ENCODE results near the gene MAP1LC3C. TPM values are rescaled to one million over a fixed set of nuclear protein-coding genes. Genes with fewer than 3 reads are reported as not detected.

Gene MAP1LC3C
- total RNA-seq = 5.7 TPM

GRCh38 chr1:241999026-241999425 lies at the start of gene MAP1LC3C:
TSS of gene MAP1LC3C (minus strand) at chr1:241999098. CDS start at chr1:241999008, 90 bp downstream.
- peaks cover 0 to 2% (median 0%) of the 10 kb centered on the region in 3 donors for H3K4me1 ChIP-seq (ENCODE audit: control insufficient read depth in 3 of 3, insufficient read depth in 3 of 3, low read length in 3 of 3)
- H3K27ac ChIP-seq (ENCODE audit: low read depth, low read length) = peak within 1 kb of the TSS; percentile 47
- peak within 1 kb of the TSS in 1 of 3 donors; percentile 20 for H3K9ac ChIP-seq (ENCODE audit: low read depth in 1 of 3, low read length in 3 of 3)

GRCh38 chr1:242043165-242043564 lies 44.3 kb upstream of the MAP1LC3C start:
- Histone ChIP-seq H3K36me3 (ENCODE audit: control insufficient read depth in 3 of 3, insufficient read depth in 3 of 3, low read length in 3 of 3) (no peaks in the 10 kb centered on the region), H3K27ac (ENCODE audit: low read depth, low read length) (no peak overlapping the region), H3K9me3 (ENCODE audit: control insufficient read depth in 3 of 3, low read length in 3 of 3) (peaks cover 0 to 2% (median 0%) of the 10 kb centered on the region in 3 donors), H3K4me3 (ENCODE audit: low read length in 3 of 3) (no peak overlapping the region), H3K27me3 (ENCODE audit: control insufficient read depth in 3 of 3, insufficient read depth in 3 of 3, low read length in 3 of 3) (no peaks in the 10 kb centered on the region), H3K4me1 (ENCODE audit: control insufficient read depth in 3 of 3, insufficient read depth in 3 of 3, low read length in 3 of 3) (no peaks in the 10 kb centered on the region), H3K9ac (ENCODE audit: low read depth in 1 of 3, low read length in 3 of 3) (no peak overlapping the region)

More at GRCh38 chr1:241999026-241999425, at the start of gene MAP1LC3C:
- Histone ChIP-seq H3K9me3 (ENCODE audit: control insufficient read depth in 3 of 3, low read length in 3 of 3) (no peaks in the 10 kb centered on the region), H3K4me3 (ENCODE audit: low read length in 3 of 3) (peak within 1 kb of the TSS; percentile 31 to 66 (median 62)), H3K36me3 (ENCODE audit: control insufficient read depth in 3 of 3, insufficient read depth in 3 of 3, low read length in 3 of 3) (no peaks in the 10 kb centered on the region), H3K27me3 (ENCODE audit: control insufficient read depth in 3 of 3, insufficient read depth in 3 of 3, low read length in 3 of 3) (no peaks in the 10 kb centered on the region)

GRCh38 chr1:242034392-242034791 lies 35.5 kb upstream of the MAP1LC3C start:
- Histone ChIP-seq H3K36me3 (ENCODE audit: control insufficient read depth in 3 of 3, insufficient read depth in 3 of 3, low read length in 3 of 3) (no peaks in the 10 kb centered on the region), H3K4me1 (ENCODE audit: control insufficient read depth in 3 of 3, insufficient read depth in 3 of 3, low read length in 3 of 3) (no peaks in the 10 kb centered on the region), H3K9ac (ENCODE audit: low read depth in 1 of 3, low read length in 3 of 3) (no peak overlapping the region), H3K27ac (ENCODE audit: low read depth, low read length) (no peak overlapping the region), H3K4me3 (ENCODE audit: low read length in 3 of 3) (no peak overlapping the region), H3K9me3 (ENCODE audit: control insufficient read depth in 3 of 3, low read length in 3 of 3) (no peaks in the 10 kb centered on the region), H3K27me3 (ENCODE audit: control insufficient read depth in 3 of 3, insufficient read depth in 3 of 3, low read length in 3 of 3) (no peaks in the 10 kb centered on the region)

GRCh38 chr1:242033447-242033846 lies 34.5 kb upstream of the MAP1LC3C start:
- H3K9me3 ChIP-seq (ENCODE audit: control insufficient read depth in 3 of 3, low read length in 3 of 3) = no peaks in the 10 kb centered on the region
- H3K4me3 ChIP-seq (ENCODE audit: low read length in 3 of 3) = no peak overlapping the region
- no peak overlapping the region for H3K9ac ChIP-seq (ENCODE audit: low read depth in 1 of 3, low read length in 3 of 3)
- no peaks in the 10 kb centered on the region for H3K4me1 ChIP-seq (ENCODE audit: control insufficient read depth in 3 of 3, insufficient read depth in 3 of 3, low read length in 3 of 3)
- no peaks in the 10 kb centered on the region for H3K27me3 ChIP-seq (ENCODE audit: control insufficient read depth in 3 of 3, insufficient read depth in 3 of 3, low read length in 3 of 3)
- no peak overlapping the region for H3K27ac ChIP-seq (ENCODE audit: low read depth, low read length)
- H3K36me3 ChIP-seq (ENCODE audit: control insufficient read depth in 3 of 3, insufficient read depth in 3 of 3, low read length in 3 of 3) = no peaks in the 10 kb centered on the region

- no peak overlapping the region for H3K27ac ChIP-seq (ENCODE audit: low read depth, low read length)
These were observed 31.2 kb upstream of the MAP1LC3C start for GRCh38 chr1:242030071-242030470.

GRCh38 chr1:242025681-242026080 lies 26.8 kb upstream of the MAP1LC3C start:
- Histone ChIP-seq H3K27me3 (ENCODE audit: control insufficient read depth in 3 of 3, insufficient read depth in 3 of 3, low read length in 3 of 3) (no peaks in the 10 kb centered on the region), H3K4me1 (ENCODE audit: control insufficient read depth in 3 of 3, insufficient read depth in 3 of 3, low read length in 3 of 3) (no peaks in the 10 kb centered on the region), H3K4me3 (ENCODE audit: low read length in 3 of 3) (no peak overlapping the region), H3K27ac (ENCODE audit: low read depth, low read length) (no peak overlapping the region), H3K9me3 (ENCODE audit: control insufficient read depth in 3 of 3, low read length in 3 of 3) (peaks cover 0 to 2% (median 2%) of the 10 kb centered on the region in 3 donors), H3K36me3 (ENCODE audit: control insufficient read depth in 3 of 3, insufficient read depth in 3 of 3, low read length in 3 of 3) (no peaks in the 10 kb centered on the region), H3K9ac (ENCODE audit: low read depth in 1 of 3, low read length in 3 of 3) (no peak overlapping the region)

More at GRCh38 chr1:242030071-242030470, 31.2 kb upstream of the MAP1LC3C start:
- Histone ChIP-seq H3K27me3 (ENCODE audit: control insufficient read depth in 3 of 3, insufficient read depth in 3 of 3, low read length in 3 of 3) (no peaks in the 10 kb centered on the region), H3K9me3 (ENCODE audit: control insufficient read depth in 3 of 3, low read length in 3 of 3) (no peaks in the 10 kb centered on the region), H3K9ac (ENCODE audit: low read depth in 1 of 3, low read length in 3 of 3) (no peak overlapping the region), H3K4me3 (ENCODE audit: low read length in 3 of 3) (no peak overlapping the region), H3K4me1 (ENCODE audit: control insufficient read depth in 3 of 3, insufficient read depth in 3 of 3, low read length in 3 of 3) (no peaks in the 10 kb centered on the region), H3K36me3 (ENCODE audit: control insufficient read depth in 3 of 3, insufficient read depth in 3 of 3, low read length in 3 of 3) (no peaks in the 10 kb centered on the region)

GRCh38 chr1:242023805-242024204 lies 24.9 kb upstream of the MAP1LC3C start:
- no peak overlapping the region for H3K27ac ChIP-seq (ENCODE audit: low read depth, low read length)
- no peak overlapping the region for H3K9ac ChIP-seq (ENCODE audit: low read depth in 1 of 3, low read length in 3 of 3)
- H3K9me3 ChIP-seq (ENCODE audit: control insufficient read depth in 3 of 3, low read length in 3 of 3) = peaks cover 0 to 2% (median 2%) of the 10 kb centered on the region in 3 donors
- no peaks in the 10 kb centered on the region for H3K27me3 ChIP-seq (ENCODE audit: control insufficient read depth in 3 of 3, insufficient read depth in 3 of 3, low read length in 3 of 3)
- no peaks in the 10 kb centered on the region for H3K36me3 ChIP-seq (ENCODE audit: control insufficient read depth in 3 of 3, insufficient read depth in 3 of 3, low read length in 3 of 3)
- no peak overlapping the region for H3K4me3 ChIP-seq (ENCODE audit: low read length in 3 of 3)
- H3K4me1 ChIP-seq (ENCODE audit: control insufficient read depth in 3 of 3, insufficient read depth in 3 of 3, low read length in 3 of 3) = no peaks in the 10 kb centered on the region

- no peaks in the 10 kb centered on the region for H3K27me3 ChIP-seq (ENCODE audit: control insufficient read depth in 3 of 3, insufficient read depth in 3 of 3, low read length in 3 of 3)
- peaks cover 0 to 2% (median 2%) of the 10 kb centered on the region in 3 donors for H3K9me3 ChIP-seq (ENCODE audit: control insufficient read depth in 3 of 3, low read length in 3 of 3)
- no peaks in the 10 kb centered on the region for H3K4me1 ChIP-seq (ENCODE audit: control insufficient read depth in 3 of 3, insufficient read depth in 3 of 3, low read length in 3 of 3)
- H3K27ac ChIP-seq (ENCODE audit: low read depth, low read length) = no peak overlapping the region
- no peaks in the 10 kb centered on the region for H3K36me3 ChIP-seq (ENCODE audit: control insufficient read depth in 3 of 3, insufficient read depth in 3 of 3, low read length in 3 of 3)
- no peak overlapping the region for H3K9ac ChIP-seq (ENCODE audit: low read depth in 1 of 3, low read length in 3 of 3)
- H3K4me3 ChIP-seq (ENCODE audit: low read length in 3 of 3) = no peak overlapping the region
These were observed 20.1 kb upstream of the MAP1LC3C start for GRCh38 chr1:242019018-242019417.

GRCh38 chr1:242017580-242018233 lies 18.8 kb upstream of the MAP1LC3C start:
- Histone ChIP-seq H3K9me3 (ENCODE audit: control insufficient read depth in 3 of 3, low read length in 3 of 3) (peaks cover 0 to 2% (median 2%) of the 10 kb centered on the region in 3 donors), H3K4me1 (ENCODE audit: control insufficient read depth in 3 of 3, insufficient read depth in 3 of 3, low read length in 3 of 3) (no peaks in the 10 kb centered on the region), H3K9ac (ENCODE audit: low read depth in 1 of 3, low read length in 3 of 3) (no peak overlapping the region), H3K27ac (ENCODE audit: low read depth, low read length) (no peak overlapping the region), H3K27me3 (ENCODE audit: control insufficient read depth in 3 of 3, insufficient read depth in 3 of 3, low read length in 3 of 3) (no peaks in the 10 kb centered on the region), H3K4me3 (ENCODE audit: low read length in 3 of 3) (no peak overlapping the region), H3K36me3 (ENCODE audit: control insufficient read depth in 3 of 3, insufficient read depth in 3 of 3, low read length in 3 of 3) (no peaks in the 10 kb centered on the region)

GRCh38 chr1:242016479-242016878 lies 17.6 kb upstream of the MAP1LC3C start:
- Histone ChIP-seq H3K4me1 (ENCODE audit: control insufficient read depth in 3 of 3, insufficient read depth in 3 of 3, low read length in 3 of 3) (peaks cover 0 to 4% (median 0%) of the 10 kb centered on the region in 3 donors), H3K4me3 (ENCODE audit: low read length in 3 of 3) (no peak overlapping the region), H3K36me3 (ENCODE audit: control insufficient read depth in 3 of 3, insufficient read depth in 3 of 3, low read length in 3 of 3) (no peaks in the 10 kb centered on the region), H3K27ac (ENCODE audit: low read depth, low read length) (no peak overlapping the region), H3K9me3 (ENCODE audit: control insufficient read depth in 3 of 3, low read length in 3 of 3) (peaks cover 0 to 2% (median 0%) of the 10 kb centered on the region in 3 donors), H3K27me3 (ENCODE audit: control insufficient read depth in 3 of 3, insufficient read depth in 3 of 3, low read length in 3 of 3) (no peaks in the 10 kb centered on the region), H3K9ac (ENCODE audit: low read depth in 1 of 3, low read length in 3 of 3) (no peak overlapping the region)
